Nephron progenitor cell (in vitro differentiated cells): ENCODE results near the gene SSBP3.

ENCODE experiments used
- DNase-seq: peaks from one replicate; pipeline ENCODE4 v3.0.0; 2021
- H3K27ac Mint-ChIP-seq: 2 replicates; pipeline ENCODE4 v1.8.0; 2021; ENCODE audit warnings: mild to moderate bottlenecking, moderate library complexity, mixed read lengths
- H3K27me3 Mint-ChIP-seq: 2 replicates; pipeline ENCODE4 v1.8.0; 2021; ENCODE audit warnings: mild to moderate bottlenecking, low read depth, mixed read lengths; ENCODE audit not compliant: poor library complexity
- H3K36me3 Mint-ChIP-seq: 2 replicates; pipeline ENCODE4 v1.8.0; 2021; ENCODE audit warnings: low read depth, mixed read lengths
- H3K4me1 Mint-ChIP-seq: 2 replicates; pipeline ENCODE4 v1.8.0; 2021; ENCODE audit warnings: mixed read lengths
- H3K4me3 Mint-ChIP-seq: 2 replicates; pipeline ENCODE4 v1.8.0; 2021; ENCODE audit warnings: mild to moderate bottlenecking, moderate library complexity, mixed read lengths
- H3K9me3 Mint-ChIP-seq: 2 replicates; pipeline ENCODE4 v1.8.0; 2021; ENCODE audit warnings: mild to moderate bottlenecking, moderate library complexity, mixed read lengths
- TF ChIP-seq, protein P1 (sequence below): fragments of 200-600 bp; sonication (generic); IDR thresholded peaks from 2 replicates; pipeline ENCODE4 v1.5.0; 2021; ENCODE audit warnings: antibody characterized with exemption

SSBP3 gene

DNA sequence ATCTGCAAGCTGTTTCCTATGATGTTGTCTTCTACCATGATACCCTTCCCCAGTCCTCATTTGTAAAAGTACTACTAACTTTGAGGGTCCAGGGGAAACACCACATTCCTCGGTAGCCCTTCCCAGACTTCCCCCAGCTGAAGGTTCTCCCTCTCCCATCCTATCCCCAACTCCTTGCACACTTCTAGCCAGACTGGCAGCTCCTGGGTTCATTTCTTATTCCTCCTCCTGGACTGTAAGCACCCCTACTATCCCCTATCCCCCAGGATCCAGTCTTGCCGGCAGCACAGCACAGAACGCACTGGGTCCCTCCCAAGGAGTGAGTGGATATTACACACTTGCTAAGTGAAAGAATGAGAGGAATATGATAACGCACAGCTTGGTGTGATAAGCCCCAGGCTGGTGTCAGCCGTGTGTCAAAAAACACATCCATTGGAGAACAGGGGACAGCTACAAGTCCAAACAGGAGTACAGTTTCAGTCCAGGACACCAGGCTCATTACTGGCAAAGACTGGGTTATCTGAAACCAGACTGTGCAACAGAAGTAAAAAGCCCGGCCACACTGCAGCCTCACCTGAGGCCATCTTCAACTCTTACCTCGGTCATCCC is 100.2 kb downstream of the SSBP3 start:
- peak overlapping the region; percentile 58 for H3K27ac Mint-ChIP-seq
- no peak overlapping the region for H3K4me3 Mint-ChIP-seq
- H3K4me1 Mint-ChIP-seq, result peaks cover 90% of the 10 kb centered on the region
- TF ChIP-seq, protein P1, sequence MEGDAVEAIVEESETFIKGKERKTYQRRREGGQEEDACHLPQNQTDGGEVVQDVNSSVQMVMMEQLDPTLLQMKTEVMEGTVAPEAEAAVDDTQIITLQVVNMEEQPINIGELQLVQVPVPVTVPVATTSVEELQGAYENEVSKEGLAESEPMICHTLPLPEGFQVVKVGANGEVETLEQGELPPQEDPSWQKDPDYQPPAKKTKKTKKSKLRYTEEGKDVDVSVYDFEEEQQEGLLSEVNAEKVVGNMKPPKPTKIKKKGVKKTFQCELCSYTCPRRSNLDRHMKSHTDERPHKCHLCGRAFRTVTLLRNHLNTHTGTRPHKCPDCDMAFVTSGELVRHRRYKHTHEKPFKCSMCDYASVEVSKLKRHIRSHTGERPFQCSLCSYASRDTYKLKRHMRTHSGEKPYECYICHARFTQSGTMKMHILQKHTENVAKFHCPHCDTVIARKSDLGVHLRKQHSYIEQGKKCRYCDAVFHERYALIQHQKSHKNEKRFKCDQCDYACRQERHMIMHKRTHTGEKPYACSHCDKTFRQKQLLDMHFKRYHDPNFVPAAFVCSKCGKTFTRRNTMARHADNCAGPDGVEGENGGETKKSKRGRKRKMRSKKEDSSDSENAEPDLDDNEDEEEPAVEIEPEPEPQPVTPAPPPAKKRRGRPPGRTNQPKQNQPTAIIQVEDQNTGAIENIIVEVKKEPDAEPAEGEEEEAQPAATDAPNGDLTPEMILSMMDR, result no peak
- H3K27me3 Mint-ChIP-seq, result peaks cover 8% of the 10 kb centered on the region
- no peaks in the 10 kb centered on the region for H3K9me3 Mint-ChIP-seq
- peaks cover 20% of the 10 kb centered on the region for H3K36me3 Mint-ChIP-seq
- no peak for DNase-seq

DNA sequence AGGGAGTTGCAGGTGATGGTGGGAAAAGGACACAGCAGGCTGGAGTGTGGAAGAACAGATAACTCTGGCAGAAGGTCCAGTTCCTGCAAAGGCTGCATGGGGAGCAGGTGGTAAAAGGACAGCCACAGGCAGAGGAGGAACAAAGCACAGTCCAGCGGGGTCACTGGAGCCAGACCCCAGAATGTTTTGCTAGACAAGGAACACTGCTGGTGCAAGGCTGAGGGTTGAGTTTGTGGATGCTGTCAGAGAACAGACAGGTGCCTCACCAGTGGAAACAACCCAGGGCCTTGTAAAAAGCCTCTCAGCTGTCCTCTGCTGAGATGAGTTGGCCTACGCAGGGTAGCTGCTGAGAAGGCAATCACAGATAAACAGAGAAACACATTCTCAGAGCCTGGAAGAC is 101.7 kb downstream of the SSBP3 start:
- Mint-ChIP-seq H3K36me3 (peaks cover 20% of the 10 kb centered on the region), H3K27me3 (peaks cover 7% of the 10 kb centered on the region), H3K4me1 (peaks cover 90% of the 10 kb centered on the region), H3K4me3 (no peak overlapping the region), H3K9me3 (no peaks in the 10 kb centered on the region), H3K27ac (peak overlapping the region; percentile 79)
- TF ChIP-seq, protein P1, result no peak
- DNase-seq, result no peak

DNA sequence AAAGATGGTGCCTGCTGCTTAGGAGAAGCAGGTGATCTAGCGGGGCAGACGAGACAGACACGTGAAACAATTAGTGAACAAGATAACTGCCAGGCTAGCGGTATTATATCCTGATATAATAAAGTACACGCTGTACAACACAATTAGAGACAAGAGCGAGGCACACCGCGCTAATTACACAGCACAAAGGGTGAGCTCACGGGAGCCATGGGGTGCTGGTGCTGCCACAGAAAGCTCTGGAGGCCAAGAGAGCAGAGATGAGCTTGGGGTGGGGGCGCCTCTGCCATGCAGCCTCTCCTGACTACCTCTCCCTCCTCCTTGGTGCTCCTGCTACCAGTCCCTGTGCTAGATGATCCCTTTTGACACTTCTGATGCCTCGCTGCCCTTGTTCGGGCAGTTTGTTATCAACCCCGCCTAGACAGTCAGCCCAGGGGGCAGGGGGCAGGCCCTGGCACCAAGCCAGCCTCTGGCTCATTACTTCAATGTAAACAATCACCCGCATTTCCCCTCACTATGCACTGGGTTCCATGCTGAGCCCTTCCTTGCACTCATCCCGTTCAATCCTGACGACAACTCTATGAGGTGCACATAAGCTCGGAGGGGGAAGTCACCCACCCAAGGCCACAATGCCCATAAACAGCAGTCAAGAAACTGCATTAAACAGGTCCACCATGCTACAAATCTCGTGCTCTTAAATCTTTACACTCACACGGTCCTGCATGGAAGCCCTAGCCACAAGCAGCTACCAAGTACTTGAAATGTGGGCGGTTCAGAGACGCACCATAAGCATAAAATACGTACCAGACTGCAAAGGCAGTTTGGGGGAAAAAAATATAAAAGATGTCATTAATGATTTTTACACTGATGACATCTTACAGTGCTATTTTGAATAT is 103.0 kb downstream of the SSBP3 start:
- DNase-seq, result no peak
- Mint-ChIP-seq H3K27ac (peak overlapping the region; percentile 66), H3K27me3 (peaks cover 5% of the 10 kb centered on the region), H3K4me1 (peaks cover 94% of the 10 kb centered on the region), H3K9me3 (no peaks in the 10 kb centered on the region), H3K4me3 (no peak overlapping the region), H3K36me3 (peaks cover 13% of the 10 kb centered on the region)
- TF ChIP-seq, protein P1, result no peak

DNA sequence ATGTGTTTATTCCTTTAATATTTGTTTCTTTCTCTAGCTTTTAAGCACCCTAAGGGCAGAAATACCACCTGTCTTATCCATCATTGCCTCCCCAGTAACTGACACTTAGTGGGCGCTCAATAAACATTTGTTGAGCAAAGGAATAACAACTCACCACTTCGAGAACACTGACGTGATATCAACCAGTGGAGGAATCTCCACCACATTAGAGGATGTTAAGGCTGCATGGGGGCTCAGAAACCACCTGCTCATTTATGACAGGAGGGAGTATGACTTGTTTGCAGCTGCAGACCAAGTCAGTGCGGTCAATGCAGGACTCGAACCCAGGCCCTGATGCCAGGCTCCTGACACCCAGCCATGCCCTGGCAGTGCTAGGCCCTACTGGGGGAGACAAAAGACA is 103.6 kb downstream of the SSBP3 start:
- TF ChIP-seq, protein P1, result no peak
- Mint-ChIP-seq H3K27me3 (peaks cover 5% of the 10 kb centered on the region), H3K36me3 (peaks cover 7% of the 10 kb centered on the region), H3K4me1 (peaks cover 100% of the 10 kb centered on the region), H3K9me3 (no peaks in the 10 kb centered on the region), H3K27ac (peak overlapping the region; percentile 66), H3K4me3 (no peak overlapping the region)
- DNase-seq, result no peak

DNA sequence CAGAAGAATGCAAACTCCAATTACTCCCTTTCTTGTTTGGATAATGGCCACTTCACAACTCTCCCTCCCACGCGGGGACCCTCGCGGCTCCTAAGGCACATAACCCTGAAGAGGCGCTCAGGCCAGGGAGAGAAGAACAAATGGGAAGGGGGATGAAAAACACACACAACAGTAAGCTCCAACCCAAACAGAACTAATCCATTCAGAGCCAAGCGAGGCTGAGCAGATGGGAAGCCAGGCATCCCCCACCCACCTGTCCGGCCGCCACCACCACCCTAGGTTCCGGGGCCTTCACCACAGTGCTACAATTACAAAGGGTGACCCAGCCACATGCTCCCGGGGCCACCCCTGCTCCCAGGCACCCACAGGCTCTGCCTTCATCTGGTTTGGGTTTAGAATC is 104.7 kb downstream of the SSBP3 start:
- Mint-ChIP-seq H3K27me3 (peaks cover 5% of the 10 kb centered on the region), H3K4me3 (peak overlapping the region; percentile 41), H3K27ac (peak overlapping the region; percentile 68), H3K9me3 (no peaks in the 10 kb centered on the region), H3K36me3 (no peaks in the 10 kb centered on the region), H3K4me1 (peaks cover 100% of the 10 kb centered on the region)
- TF ChIP-seq, protein P1, result no peak
- DNase-seq, result no peak
